ENCODE measurements around the gene GNAO1. TPM values are rescaled to one million over a fixed set of nuclear protein-coding genes. Genes with fewer than 3 reads are reported as not detected.

The GNAO1 gene
- polyA plus RNA-seq, 1 donor: 1.0 TPM

- DNase-seq (ENCODE audit: low read depth): no peak
Observed at GRCh38 chr16:56349711-56350161, 158.4 kb downstream of the GNAO1 start.

DNA sequence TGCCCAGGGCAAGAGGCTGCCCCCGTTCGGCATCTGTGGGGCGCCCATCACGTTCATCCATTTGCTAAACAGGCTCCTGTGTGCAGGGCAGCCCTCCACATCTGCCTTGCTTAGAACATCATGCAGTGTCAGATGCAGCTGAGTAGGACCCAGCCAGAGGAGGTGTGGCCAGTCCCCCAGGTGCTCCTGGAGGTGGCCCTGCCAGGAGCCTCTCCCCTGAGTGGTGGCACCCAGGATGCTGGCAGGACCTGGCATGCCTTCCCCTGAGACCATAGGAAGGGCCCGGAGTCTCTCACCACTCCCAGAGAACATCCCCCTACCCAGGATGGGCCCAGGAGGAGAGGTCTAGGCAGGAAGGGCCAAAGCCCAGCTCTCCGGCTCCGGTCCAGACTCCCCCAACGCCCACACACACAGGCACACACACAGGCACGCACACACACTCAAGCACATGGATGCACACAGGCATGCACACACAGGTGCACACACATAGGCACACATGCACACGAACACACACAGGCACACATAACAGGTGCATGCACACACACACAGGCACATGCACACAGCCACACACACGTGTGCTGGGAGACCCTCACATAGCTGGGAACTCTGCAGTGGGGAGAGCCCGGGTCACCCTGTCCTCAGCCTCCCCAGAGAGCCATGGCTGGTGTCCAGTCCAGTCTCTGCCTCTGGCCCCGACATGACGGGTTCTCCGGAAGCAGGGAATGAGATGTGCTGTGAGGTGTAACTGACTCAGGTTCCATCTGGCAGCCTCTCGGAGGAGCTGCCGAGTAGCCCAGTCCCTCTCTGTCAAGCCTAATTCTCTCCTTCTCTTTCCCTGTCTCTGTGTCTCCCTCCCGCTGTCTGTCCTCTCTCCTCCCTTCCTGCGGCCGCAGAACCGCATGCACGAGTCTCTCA lies 159.5 kb downstream of the GNAO1 start:
- no peak for DNase-seq (ENCODE audit: low read depth)

- no peak for DNase-seq (ENCODE audit: low read depth)
Observed at GRCh38 chr16:56351481-56351880, 160.2 kb downstream of the GNAO1 start.

- DNase-seq (ENCODE audit: low read depth): no peak
Observed at GRCh38 chr16:56352351-56353053, 161.2 kb downstream of the GNAO1 start.

- DNase-seq (ENCODE audit: low read depth): no peak
Observed at GRCh38 chr16:56353054-56353921, 162.0 kb downstream of the GNAO1 start.

DNA sequence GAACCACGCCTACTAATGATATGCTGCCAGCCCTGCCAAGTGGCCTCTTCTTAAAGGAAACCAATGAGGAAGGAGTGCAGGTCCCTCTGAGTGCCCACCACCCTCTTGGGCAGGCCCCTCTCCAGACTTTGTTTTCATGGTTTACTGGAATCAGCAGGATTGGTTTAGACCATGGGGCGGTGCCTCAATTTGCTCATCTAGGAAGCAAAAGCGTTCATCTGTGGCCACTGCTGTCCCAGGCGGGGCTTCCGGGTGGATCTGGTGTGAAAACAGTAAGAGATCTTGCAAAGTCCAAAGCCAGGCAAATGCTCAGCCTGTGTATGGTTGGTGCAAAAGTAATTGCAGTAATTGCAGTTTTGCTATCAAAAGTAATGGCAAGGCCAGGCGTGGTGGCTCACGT lies 162.7 kb downstream of the GNAO1 start:
- no peak for DNase-seq (ENCODE audit: low read depth)

DNA sequence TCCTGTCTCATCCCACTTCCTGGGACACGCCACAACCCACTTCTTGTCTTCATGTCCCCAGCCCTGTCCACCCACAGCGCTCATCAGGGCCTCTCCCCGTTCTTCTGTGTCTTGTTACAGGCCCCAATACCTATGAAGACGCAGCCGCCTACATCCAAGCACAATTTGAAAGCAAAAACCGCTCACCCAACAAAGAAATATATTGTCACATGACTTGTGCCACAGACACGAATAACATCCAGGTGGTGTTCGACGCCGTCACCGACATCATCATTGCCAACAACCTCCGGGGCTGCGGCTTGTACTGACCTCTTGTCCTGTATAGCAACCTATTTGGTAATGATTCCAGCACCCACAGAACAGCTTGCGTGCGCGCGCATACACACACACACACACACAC lies 163.5 kb downstream of the GNAO1 start:
- DNase-seq (ENCODE audit: low read depth): no peak

DNA sequence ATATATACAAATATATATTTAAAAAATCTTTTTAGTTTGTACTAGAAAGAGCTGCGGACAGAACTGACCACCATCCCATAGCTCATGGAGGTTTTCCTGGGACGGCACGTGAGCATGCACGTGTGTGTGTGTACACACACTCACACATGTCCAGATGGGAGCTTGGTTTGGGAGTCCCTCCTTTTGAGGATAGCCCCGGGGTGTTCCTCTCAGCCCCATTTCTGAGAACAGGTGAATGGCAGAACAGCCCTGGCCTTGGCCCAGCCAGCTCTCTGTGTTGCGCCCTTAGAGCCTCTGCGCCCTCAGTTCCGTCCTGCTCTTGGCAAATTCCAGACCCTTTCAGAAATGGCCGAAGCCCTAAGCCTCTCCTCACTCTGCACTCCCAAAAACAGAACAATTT lies 163.9 kb downstream of the GNAO1 start:
- DNase-seq (ENCODE audit: low read depth): no peak

- no peak for DNase-seq (ENCODE audit: low read depth)
Observed at GRCh38 chr16:56355786-56356275, 164.5 kb downstream of the GNAO1 start.

DNA sequence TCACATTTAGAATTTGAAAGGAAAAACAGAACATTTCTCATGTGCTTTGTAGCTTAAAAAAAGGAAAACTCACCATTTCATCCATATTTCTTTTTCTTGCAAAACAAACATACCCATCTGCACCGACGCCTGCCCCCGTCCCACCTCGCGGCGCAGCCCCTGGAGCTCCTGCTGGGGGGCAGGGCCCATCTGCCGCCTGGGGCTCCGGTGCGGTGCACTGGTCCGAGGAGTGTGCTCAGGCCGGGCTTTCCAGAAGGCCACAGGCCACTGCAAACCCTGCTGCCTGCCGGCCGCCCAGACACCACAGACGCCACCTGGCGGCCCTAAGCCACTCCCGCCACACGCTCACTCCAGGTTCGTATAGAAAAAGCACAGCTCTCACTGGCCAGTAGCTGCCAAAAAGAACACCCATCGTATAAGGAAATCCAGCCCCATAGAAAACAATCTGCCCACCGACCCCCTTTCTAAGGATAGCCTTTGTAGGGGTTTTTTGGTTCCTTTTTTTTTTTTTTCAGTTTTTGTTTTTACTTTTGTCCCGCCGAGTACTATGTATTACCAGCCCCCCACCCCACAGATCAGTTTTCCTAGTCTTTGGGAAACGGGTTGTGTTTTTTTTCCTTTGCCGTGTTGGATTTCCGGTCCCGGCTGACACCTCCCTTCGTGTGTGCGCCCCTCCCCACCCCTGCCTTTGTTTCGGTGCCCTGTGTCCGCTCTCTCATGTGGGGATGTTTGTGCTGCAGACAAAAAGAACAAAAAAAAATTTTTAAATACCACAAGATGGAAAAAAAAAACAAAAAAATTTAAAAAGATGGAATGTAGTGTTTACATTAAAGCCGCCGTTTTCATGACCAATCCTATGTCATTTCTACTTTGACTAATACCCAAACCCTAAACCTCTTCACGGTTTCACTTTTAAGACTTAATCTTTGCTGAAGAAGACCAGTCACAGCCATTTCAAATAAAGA lies 165.3 kb downstream of the GNAO1 start:
- peak; percentile 51 for DNase-seq (ENCODE audit: low read depth)

- peak; percentile 17 for DNase-seq (ENCODE audit: low read depth)
Observed at GRCh38 chr16:56357241-56357764, 166.0 kb downstream of the GNAO1 start.

- DNase-seq (ENCODE audit: low read depth): no peak
Observed at GRCh38 chr16:56357765-56358322, 166.6 kb downstream of the GNAO1 start.

GRCh38 chr16:56360117-56361008 lies 169.1 kb downstream of the GNAO1 start:
- no peak for DNase-seq (ENCODE audit: low read depth)

DNA sequence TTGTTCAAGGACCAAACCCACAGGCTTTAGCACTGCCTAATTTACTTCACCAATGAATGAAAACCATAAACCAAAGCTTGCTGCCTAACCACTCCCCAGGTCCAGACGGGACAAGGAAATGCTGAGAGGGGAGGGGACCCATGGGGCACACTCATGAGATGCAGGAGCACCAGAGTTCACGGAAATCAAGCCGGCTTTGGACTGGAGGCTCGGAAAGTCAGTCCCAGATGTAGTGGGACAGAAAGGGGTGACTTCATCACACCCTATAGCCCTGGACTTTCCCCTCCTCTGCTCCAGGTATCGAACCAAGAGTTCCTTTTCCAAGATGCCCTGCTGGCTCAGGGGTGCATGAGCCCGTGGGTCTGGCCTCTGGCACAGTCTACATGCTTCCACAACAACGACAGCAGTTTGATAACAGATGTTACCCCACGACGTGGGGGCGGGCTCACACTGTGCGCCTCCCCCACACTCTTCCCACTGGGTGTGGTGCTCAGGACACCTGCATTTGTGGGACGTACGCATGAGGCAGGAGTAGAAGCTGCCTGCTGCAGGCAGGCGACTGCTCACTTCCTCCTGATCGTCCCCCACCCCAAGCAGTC lies 170.9 kb downstream of the GNAO1 start:
- no peak for DNase-seq (ENCODE audit: low read depth)

DNA sequence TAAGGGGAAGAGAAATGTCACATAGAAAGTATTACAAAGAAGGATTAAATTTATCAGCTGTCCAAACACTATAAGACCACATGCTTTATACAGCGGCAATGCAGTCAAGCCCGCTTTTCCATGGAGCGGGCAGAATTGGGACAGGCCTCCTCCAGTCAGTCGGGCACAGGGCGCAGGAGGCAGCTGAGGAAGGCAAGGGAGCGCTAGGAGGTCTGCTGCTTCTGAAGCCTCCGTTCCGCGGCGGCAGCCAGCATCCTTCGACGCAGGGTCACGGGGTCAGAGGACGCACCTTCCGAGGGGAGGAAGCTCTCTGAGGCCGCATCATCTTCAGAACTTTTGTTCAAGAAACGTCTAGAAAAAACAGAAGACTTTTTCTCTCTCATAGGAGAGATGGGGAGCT lies 171.4 kb downstream of the GNAO1 start:
- no peak for DNase-seq (ENCODE audit: low read depth)

DNA sequence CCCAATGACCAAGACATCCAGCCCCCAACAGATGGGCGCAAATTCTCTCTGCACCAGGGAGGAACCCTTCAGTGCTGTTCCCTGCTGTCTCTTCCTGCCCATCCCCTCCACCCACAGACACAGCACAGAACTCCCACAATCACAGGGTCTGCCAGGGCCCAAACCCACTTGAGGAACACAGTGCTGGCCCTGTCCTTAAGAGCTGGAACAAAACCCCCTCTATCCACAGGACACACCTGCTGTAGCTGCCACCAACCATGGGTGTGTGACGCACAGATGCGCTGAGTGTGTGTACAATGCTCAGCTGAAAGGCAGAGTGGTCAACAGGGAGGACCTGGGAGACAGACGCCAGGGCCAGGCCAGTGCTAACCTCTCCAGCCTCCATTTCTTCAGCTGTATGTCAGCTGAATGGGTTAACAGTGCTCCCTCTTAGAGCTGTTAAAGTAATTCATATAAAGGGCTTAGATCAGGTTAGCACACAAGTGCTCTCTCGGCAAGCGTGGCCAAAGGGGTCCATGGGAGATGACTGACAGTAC lies 172.0 kb downstream of the GNAO1 start:
- no peak for DNase-seq (ENCODE audit: low read depth)

DNA sequence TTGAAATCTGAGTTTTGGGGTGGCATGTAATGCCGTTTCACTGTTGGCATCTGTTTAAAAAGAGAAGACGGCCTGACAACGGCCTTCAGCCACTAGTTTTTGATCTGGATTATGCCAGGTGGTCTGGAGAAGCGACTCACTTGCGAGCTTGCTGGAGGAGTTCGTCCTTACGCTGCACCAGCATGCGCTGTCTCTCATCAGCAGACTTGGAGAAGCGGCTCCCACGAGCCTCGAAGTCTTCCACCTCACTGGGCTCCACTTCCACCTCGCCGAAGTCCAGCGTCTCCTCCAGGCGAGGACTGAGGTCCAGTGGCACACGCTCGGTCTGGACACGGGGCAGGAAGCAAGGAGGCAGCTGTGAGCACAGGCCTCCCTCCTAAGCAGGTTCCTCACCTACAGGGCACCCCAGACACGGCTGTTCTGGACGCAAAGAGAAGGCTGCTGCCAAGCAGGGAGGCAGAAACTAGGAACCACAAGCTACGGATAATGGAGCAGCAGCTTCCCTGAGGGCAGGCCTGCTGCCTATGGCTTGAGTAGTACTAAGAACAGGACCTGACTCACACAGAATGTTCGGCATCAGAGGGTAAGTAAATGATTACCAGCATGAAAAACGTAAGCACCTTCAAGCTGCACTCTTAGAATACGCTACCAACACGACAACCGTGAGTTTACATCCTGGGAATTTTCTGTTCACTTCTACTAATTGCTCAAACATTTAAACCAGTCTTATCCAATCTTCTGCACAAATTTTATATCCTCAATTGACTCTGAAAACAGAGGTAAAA lies 172.7 kb downstream of the GNAO1 start:
- no peak for DNase-seq (ENCODE audit: low read depth)

All from forelimb muscle (tissue), 1 donor.